ES-I3 (cell line): ENCODE measurements around the gene SH3RF2.
"Not testable (repeated sequence)": the region's sequence is repeated elsewhere in the genome, so short reads cannot be mapped to it uniquely, and the experiment has no call there.

Experiments
- H3K36me3 ChIP-seq: 2 replicates; pipeline ENCODE4 v1.6.1; 2013; ENCODE audit warnings: mild to moderate bottlenecking, low read length, control low read depth, moderate library complexity; ENCODE audit not compliant: insufficient read depth
- H3K4me1 ChIP-seq: 2 replicates; pipeline ENCODE4 v1.6.1; 2013; ENCODE audit warnings: mild to moderate bottlenecking, control low read depth, low read length; ENCODE audit not compliant: insufficient read depth
- H3K9ac ChIP-seq: 2 replicates; pipeline ENCODE4 v1.6.1; 2013; ENCODE audit warnings: low read depth, mild to moderate bottlenecking, low read length, moderate library complexity
- H3K9me3 ChIP-seq: 2 replicates; pipeline ENCODE4 v1.6.1; 2013; ENCODE audit warnings: mild to moderate bottlenecking, low read length, moderate library complexity; ENCODE audit not compliant: control insufficient read depth, insufficient read depth

SH3RF2 gene

GRCh38 chr5:145936401-145937131 is at the start of gene SH3RF2:
SH3RF2 (plus strand) TSS chr5:145936578; CDS start chr5:145937929, 1,351 bp downstream.
- Histone ChIP-seq H3K4me1 (peaks cover 37% of the 10 kb centered on the region), H3K9ac (peak within 1 kb of the TSS; percentile 71), H3K36me3 (no peaks in the 10 kb centered on the region), H3K9me3 (no peaks in the 10 kb centered on the region)

- H3K4me1 ChIP-seq = no peaks in the 10 kb centered on the region
- no peaks in the 10 kb centered on the region for H3K36me3 ChIP-seq
- H3K9me3 ChIP-seq = peaks cover 7% of the 10 kb centered on the region; the same call in 1 of the 2 replicates
- H3K9ac ChIP-seq = no peak overlapping the region
These were observed 49.2 kb upstream of the SH3RF2 start for GRCh38 chr5:145887217-145887616.

- H3K9ac ChIP-seq = no peak overlapping the region
- H3K4me1 ChIP-seq = no peaks in the 10 kb centered on the region
- peaks cover 7% of the 10 kb centered on the region; the same call in 1 of the 2 replicates for H3K9me3 ChIP-seq
- no peaks in the 10 kb centered on the region for H3K36me3 ChIP-seq
These were observed 48.3 kb upstream of the SH3RF2 start for GRCh38 chr5:145887976-145888574.

- Histone ChIP-seq H3K9me3 (peaks cover 7% of the 10 kb centered on the region; the same call in 1 of the 2 replicates), H3K4me1 (no peaks in the 10 kb centered on the region), H3K9ac (no peak overlapping the region), H3K36me3 (no peaks in the 10 kb centered on the region)
These were observed 46.8 kb upstream of the SH3RF2 start for GRCh38 chr5:145889611-145890010.

- not testable (repeated sequence) for H3K36me3 ChIP-seq, H3K4me1 ChIP-seq, H3K9me3 ChIP-seq, H3K9ac ChIP-seq
These were observed 45.0 kb upstream of the SH3RF2 start for GRCh38 chr5:145891378-145891777.

GRCh38 chr5:145898171-145898570 is 38.2 kb upstream of the SH3RF2 start:
- no peaks in the 10 kb centered on the region for H3K4me1 ChIP-seq
- H3K36me3 ChIP-seq = no peaks in the 10 kb centered on the region
- H3K9ac ChIP-seq = no peak overlapping the region
- H3K9me3 ChIP-seq = no peaks in the 10 kb centered on the region

GRCh38 chr5:145902421-145902820 is 34.0 kb upstream of the SH3RF2 start:
- Histone ChIP-seq H3K36me3 (no peaks in the 10 kb centered on the region), H3K4me1 (no peaks in the 10 kb centered on the region), H3K9me3 (no peaks in the 10 kb centered on the region), H3K9ac (no peak overlapping the region)

GRCh38 chr5:145903113-145903512 is 33.3 kb upstream of the SH3RF2 start:
- Histone ChIP-seq H3K4me1 (no peaks in the 10 kb centered on the region), H3K9me3 (no peaks in the 10 kb centered on the region), H3K9ac (no peak overlapping the region), H3K36me3 (no peaks in the 10 kb centered on the region)

- Histone ChIP-seq H3K9ac (no peak overlapping the region), H3K4me1 (no peaks in the 10 kb centered on the region), H3K9me3 (no peaks in the 10 kb centered on the region), H3K36me3 (no peaks in the 10 kb centered on the region)
These were observed 32.5 kb upstream of the SH3RF2 start for GRCh38 chr5:145903867-145904266.

GRCh38 chr5:145904743-145905142 is 31.6 kb upstream of the SH3RF2 start:
- H3K9me3 ChIP-seq = no peaks in the 10 kb centered on the region
- no peak overlapping the region for H3K9ac ChIP-seq
- no peaks in the 10 kb centered on the region for H3K36me3 ChIP-seq
- no peaks in the 10 kb centered on the region for H3K4me1 ChIP-seq

GRCh38 chr5:145906401-145906800 is 30.0 kb upstream of the SH3RF2 start:
- Histone ChIP-seq H3K4me1 (no peaks in the 10 kb centered on the region), H3K9ac (no peak overlapping the region), H3K9me3 (no peaks in the 10 kb centered on the region), H3K36me3 (no peaks in the 10 kb centered on the region)

GRCh38 chr5:145908206-145908960 is 28.0 kb upstream of the SH3RF2 start:
- Histone ChIP-seq H3K9me3 (no peaks in the 10 kb centered on the region), H3K4me1 (no peaks in the 10 kb centered on the region), H3K9ac (no peak overlapping the region), H3K36me3 (no peaks in the 10 kb centered on the region)

GRCh38 chr5:145911164-145911563 is 25.2 kb upstream of the SH3RF2 start:
- Histone ChIP-seq H3K9ac (no peak overlapping the region), H3K4me1 (no peaks in the 10 kb centered on the region), H3K36me3 (no peaks in the 10 kb centered on the region), H3K9me3 (no peaks in the 10 kb centered on the region)

GRCh38 chr5:145912019-145912418 is 24.4 kb upstream of the SH3RF2 start:
- no peaks in the 10 kb centered on the region for H3K4me1 ChIP-seq

GRCh38 chr5:145912594-145912993 is 23.8 kb upstream of the SH3RF2 start:
- H3K9me3 ChIP-seq = no peaks in the 10 kb centered on the region
- no peak overlapping the region for H3K9ac ChIP-seq
- no peaks in the 10 kb centered on the region for H3K4me1 ChIP-seq
- no peaks in the 10 kb centered on the region for H3K36me3 ChIP-seq

More at GRCh38 chr5:145912019-145912418, 24.4 kb upstream of the SH3RF2 start:
- no peak overlapping the region for H3K9ac ChIP-seq
- no peaks in the 10 kb centered on the region for H3K9me3 ChIP-seq
- no peaks in the 10 kb centered on the region for H3K36me3 ChIP-seq
